Smooth muscle cell (in vitro differentiated cells): ENCODE results near the gene ZDHHC7. TPM values are rescaled to one million over a fixed set of nuclear protein-coding genes. Genes with fewer than 3 reads are reported as not detected.

ENCODE experiments used
- DNase-seq: peaks from one replicate; lab custom pipeline; 2025; ENCODE audit not compliant: unreplicated experiment; lab: John Stamatoyannopoulos, UW
- H2AFZ ChIP-seq: fragments of 200-600 bp; sonication (generic); 2 replicates; pipeline ENCODE4 v1.6.0; 2016; ENCODE audit warnings: antibody characterized with exemption, low read depth, mild to moderate bottlenecking
- H3F3A ChIP-seq: fragments of 200-600 bp; sonication (generic); 2 replicates; pipeline ENCODE4 v1.6.0; 2017; ENCODE audit warnings: antibody characterized with exemption, low read depth
- H3K27ac ChIP-seq: fragments of 200-600 bp; sonication (generic); 2 replicates; pipeline ENCODE4 v1.5.1; 2016; ENCODE audit warnings: low read depth, mild to moderate bottlenecking
- H3K27me3 ChIP-seq: fragments of 200-600 bp; sonication (generic); 2 replicates; pipeline ENCODE4 v1.6.1; 2016; ENCODE audit warnings: low read depth, mild to moderate bottlenecking
- H3K36me3 ChIP-seq: fragments of 200-600 bp; sonication (generic); 2 replicates; pipeline ENCODE4 v1.5.1; 2016; ENCODE audit warnings: low read depth
- H3K4me1 ChIP-seq: fragments of 200-600 bp; sonication (generic); 2 replicates; pipeline ENCODE4 v1.5.1; 2016; ENCODE audit warnings: low read depth
- H3K4me2 ChIP-seq: fragments of 200-600 bp; sonication (generic); 2 replicates; pipeline ENCODE4 v1.6.0; 2016; ENCODE audit warnings: mild to moderate bottlenecking
- H3K4me3 ChIP-seq: fragments of 200-600 bp; sonication (generic); 2 replicates; pipeline ENCODE4 v1.5.1; 2016; ENCODE audit warnings: mild to moderate bottlenecking
- H3K79me2 ChIP-seq: fragments of 200-600 bp; sonication (generic); 2 replicates; pipeline ENCODE4 v1.6.0; 2016; ENCODE audit warnings: low read depth, mild to moderate bottlenecking
- H3K9ac ChIP-seq: fragments of 200-600 bp; sonication (generic); 2 replicates; pipeline ENCODE4 v1.6.0; 2016; ENCODE audit warnings: low read depth
- H3K9me3 ChIP-seq: fragments of 200-600 bp; sonication (generic); replicated peaks from 2 replicates; pipeline ENCODE4 v1.5.1; 2016; ENCODE audit warnings: low read depth
- H4K20me1 ChIP-seq: fragments of 200-600 bp; sonication (generic); 2 replicates; pipeline ENCODE4 v1.6.0; 2016; ENCODE audit warnings: low read depth
- CTCF ChIP-seq: fragments of 200-600 bp; sonication (generic); IDR thresholded peaks from 2 replicates; pipeline ENCODE4 v1.5.1; 2017; ENCODE audit warnings: borderline replicate concordance, mild to moderate bottlenecking, antibody characterized with exemption; ENCODE audit not compliant: insufficient read depth, poor library complexity, severe bottlenecking
- WGBS: methylation state at CpG from one replicate; pipeline ENCODE4 v1.1.7; 2016; ENCODE audit warnings: low lambda C conversion rate; 5-methylcytosine and 5-hydroxymethylcytosine counted together
- polyA plus RNA-seq: library from polyadenylated mRNA; unstranded; fragments of >200 nt; fragmentation: Nextera tagmentation; extraction: Ambion mirVana; gene quantifications from 2 replicates; pipeline ENCODE4 v1.2.1, GENCODE V29; 2016
- total RNA-seq: library from RNA; depleted of rRNA; stranded (reverse); fragments of >200 nt; gene quantifications from 2 replicates; pipeline ENCODE4 v1.2.3, GENCODE V29; 2014

The ZDHHC7 gene
- total and polyA plus RNA-seq, 2 experiments from 2014 or later = 31.9 to 39.1 TPM

GRCh38 chr16:84979516-84979915, 31.8 kb downstream of the ZDHHC7 start:
- Histone ChIP-seq H2AFZ (no peak overlapping the region), H3K9me3 (no peaks in the 10 kb centered on the region), H3F3A (no peaks in the 10 kb centered on the region), H4K20me1 (peaks cover 16% of the 10 kb centered on the region), H3K4me2 (no peak overlapping the region), H3K36me3 (peaks cover 11% of the 10 kb centered on the region), H3K4me1 (no peaks in the 10 kb centered on the region), H3K27ac (no peak overlapping the region), H3K27me3 (no peaks in the 10 kb centered on the region), H3K4me3 (no peak overlapping the region), H3K79me2 (peaks cover 6% of the 10 kb centered on the region), H3K9ac (no peak overlapping the region)
- DNase-seq = no peak
- 95% methylated on average over 4 of the region's 4 CpGs for WGBS
- no peak for TF ChIP-seq CTCF

- DNase-seq = no peak
- Histone ChIP-seq H3K27me3 (no peaks in the 10 kb centered on the region), H2AFZ (no peak overlapping the region), H3K9me3 (no peaks in the 10 kb centered on the region), H3K79me2 (no peaks in the 10 kb centered on the region), H4K20me1 (no peaks in the 10 kb centered on the region), H3K36me3 (peaks cover 11% of the 10 kb centered on the region), H3K4me1 (no peaks in the 10 kb centered on the region), H3K4me3 (no peak overlapping the region), H3K27ac (no peak overlapping the region), H3K4me2 (no peak overlapping the region), H3F3A (no peaks in the 10 kb centered on the region), H3K9ac (no peak overlapping the region)
- WGBS = 86% methylated on average over 17 of the region's 17 CpGs
- no peak for TF ChIP-seq CTCF
These were observed 34.5 kb downstream of the ZDHHC7 start for GRCh38 chr16:84976644-84977400.

- Histone ChIP-seq H3K4me1 (no peaks in the 10 kb centered on the region), H3K27ac (no peak overlapping the region), H3F3A (no peaks in the 10 kb centered on the region), H2AFZ (no peak overlapping the region), H3K9me3 (no peaks in the 10 kb centered on the region), H3K4me2 (no peak overlapping the region), H3K79me2 (no peaks in the 10 kb centered on the region), H3K4me3 (no peak overlapping the region), H3K27me3 (no peaks in the 10 kb centered on the region), H3K36me3 (peaks cover 11% of the 10 kb centered on the region), H4K20me1 (no peaks in the 10 kb centered on the region), H3K9ac (no peak overlapping the region)
- 97% methylated on average over 22 of the region's 22 CpGs for WGBS
- DNase-seq = no peak
- no peak for TF ChIP-seq CTCF
These were observed 35.8 kb downstream of the ZDHHC7 start for GRCh38 chr16:84975522-84975921.

- no peaks in the 10 kb centered on the region for H3K79me2 ChIP-seq
- H3K4me1 ChIP-seq = no peaks in the 10 kb centered on the region
- H3K4me2 ChIP-seq = no peak overlapping the region
- DNase-seq = no peak
- H2AFZ ChIP-seq = no peak overlapping the region
- no peaks in the 10 kb centered on the region for H3K27me3 ChIP-seq
- H3K36me3 ChIP-seq = peaks cover 11% of the 10 kb centered on the region
- H3K4me3 ChIP-seq = no peak overlapping the region
- no peaks in the 10 kb centered on the region for H3K9me3 ChIP-seq
- no peak overlapping the region for H3K9ac ChIP-seq
- H3F3A ChIP-seq = no peaks in the 10 kb centered on the region
- no peaks in the 10 kb centered on the region for H4K20me1 ChIP-seq
- no peak for TF ChIP-seq CTCF
- whole genome bisulfite sequencing = 94% methylated on average over 12 of the region's 12 CpGs
- H3K27ac ChIP-seq = no peak overlapping the region
These were observed 36.3 kb downstream of the ZDHHC7 start for GRCh38 chr16:84975066-84975465.
